GM12878 (cell line): ENCODE results near the gene ITPR2.

Source experiments
- CEBPZ ChIP-seq: fragments of 150-350 bp; IDR thresholded peaks from 2 replicates; pipeline ENCODE4 v1.6.1; 2016; ENCODE audit warnings: low read depth, low read length
- NFYB ChIP-seq: IDR thresholded peaks from 2 replicates; pipeline ENCODE4 v1.6.1; 2011; ENCODE audit warnings: low read depth, mild to moderate bottlenecking, low read length, improper control_type of control experiment, moderate library complexity; ENCODE audit not compliant: insufficient read depth
- POLR2A ChIP-seq: IDR thresholded peaks from 2 replicates; pipeline ENCODE4 v1.6.1; 2011; ENCODE audit warnings: low read depth, mild to moderate bottlenecking, low read length
- POLR2AphosphoS5 ChIP-seq: IDR thresholded peaks from 2 replicates; pipeline ENCODE4 v1.6.1; 2011; ENCODE audit warnings: mild to moderate bottlenecking, low read length, inconsistent platforms
- SIX5 ChIP-seq: IDR thresholded peaks from 2 replicates; pipeline ENCODE4 v1.6.1; 2011; ENCODE audit warnings: mild to moderate bottlenecking, low read depth, low read length, moderate library complexity; ENCODE audit not compliant: severe bottlenecking
- TAF1 ChIP-seq: IDR thresholded peaks from 2 replicates; pipeline ENCODE4 v1.6.1; 2011; ENCODE audit warnings: mild to moderate bottlenecking, low read depth, low read length, borderline replicate concordance
- TF ChIP-seq, protein P1 (sequence below), 3 experiments: IDR thresholded peaks in 2 of 3; conservative IDR thresholded peaks in 1 of 3; 2 replicates each; pipeline ENCODE4 v1.5.1; 2011; ENCODE audit warnings: low read depth in 3 of 3, low read length in 3 of 3, mild to moderate bottlenecking in 3 of 3, control low read depth in 2 of 3, moderate library complexity in 2 of 3, inconsistent platforms in 1 of 3, mixed read lengths in 1 of 3; ENCODE audit not compliant: control insufficient read depth in 2 of 3, insufficient read depth in 1 of 3; ENCODE audit errors: extremely low read depth in 1 of 3
- TF ChIP-seq, protein P2 (sequence below): fragments of 450-650 bp; IDR thresholded peaks from 2 replicates; pipeline ENCODE4 v1.6.1; 2016; ENCODE audit warnings: mild to moderate bottlenecking

DNA sequence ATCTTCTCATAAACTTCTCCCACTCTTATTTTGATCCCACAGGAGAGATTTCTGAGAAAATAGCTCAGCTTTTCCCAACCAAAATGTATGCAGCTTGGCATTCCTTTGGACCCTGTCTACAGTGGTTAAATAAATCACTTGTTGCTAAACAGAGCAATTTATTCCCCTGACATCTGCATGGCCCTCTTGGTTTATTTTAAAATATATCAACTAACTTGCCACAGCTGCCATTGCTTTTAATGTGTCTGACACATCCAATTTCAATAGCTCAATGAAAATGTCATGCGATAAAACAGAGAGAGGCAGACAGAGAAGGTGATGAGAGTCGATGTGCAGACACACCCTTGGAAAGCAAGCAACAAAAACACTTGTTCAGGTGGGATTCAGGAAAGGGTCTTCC lies 509.3 kb downstream of the ITPR2 start:
- TF ChIP-seq, protein P1, sequence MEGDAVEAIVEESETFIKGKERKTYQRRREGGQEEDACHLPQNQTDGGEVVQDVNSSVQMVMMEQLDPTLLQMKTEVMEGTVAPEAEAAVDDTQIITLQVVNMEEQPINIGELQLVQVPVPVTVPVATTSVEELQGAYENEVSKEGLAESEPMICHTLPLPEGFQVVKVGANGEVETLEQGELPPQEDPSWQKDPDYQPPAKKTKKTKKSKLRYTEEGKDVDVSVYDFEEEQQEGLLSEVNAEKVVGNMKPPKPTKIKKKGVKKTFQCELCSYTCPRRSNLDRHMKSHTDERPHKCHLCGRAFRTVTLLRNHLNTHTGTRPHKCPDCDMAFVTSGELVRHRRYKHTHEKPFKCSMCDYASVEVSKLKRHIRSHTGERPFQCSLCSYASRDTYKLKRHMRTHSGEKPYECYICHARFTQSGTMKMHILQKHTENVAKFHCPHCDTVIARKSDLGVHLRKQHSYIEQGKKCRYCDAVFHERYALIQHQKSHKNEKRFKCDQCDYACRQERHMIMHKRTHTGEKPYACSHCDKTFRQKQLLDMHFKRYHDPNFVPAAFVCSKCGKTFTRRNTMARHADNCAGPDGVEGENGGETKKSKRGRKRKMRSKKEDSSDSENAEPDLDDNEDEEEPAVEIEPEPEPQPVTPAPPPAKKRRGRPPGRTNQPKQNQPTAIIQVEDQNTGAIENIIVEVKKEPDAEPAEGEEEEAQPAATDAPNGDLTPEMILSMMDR (IDR thresholded peaks at IDR 0.05 in 2 of 3, conservative IDR thresholded peaks at IDR 0.05 in 1 of 3; ENCODE audit: control insufficient read depth in 2 of 3, extremely low read depth in 1 of 3, insufficient read depth in 1 of 3, low read depth in 3 of 3, low read length in 3 of 3): no peak
- TF ChIP-seq, protein P2, sequence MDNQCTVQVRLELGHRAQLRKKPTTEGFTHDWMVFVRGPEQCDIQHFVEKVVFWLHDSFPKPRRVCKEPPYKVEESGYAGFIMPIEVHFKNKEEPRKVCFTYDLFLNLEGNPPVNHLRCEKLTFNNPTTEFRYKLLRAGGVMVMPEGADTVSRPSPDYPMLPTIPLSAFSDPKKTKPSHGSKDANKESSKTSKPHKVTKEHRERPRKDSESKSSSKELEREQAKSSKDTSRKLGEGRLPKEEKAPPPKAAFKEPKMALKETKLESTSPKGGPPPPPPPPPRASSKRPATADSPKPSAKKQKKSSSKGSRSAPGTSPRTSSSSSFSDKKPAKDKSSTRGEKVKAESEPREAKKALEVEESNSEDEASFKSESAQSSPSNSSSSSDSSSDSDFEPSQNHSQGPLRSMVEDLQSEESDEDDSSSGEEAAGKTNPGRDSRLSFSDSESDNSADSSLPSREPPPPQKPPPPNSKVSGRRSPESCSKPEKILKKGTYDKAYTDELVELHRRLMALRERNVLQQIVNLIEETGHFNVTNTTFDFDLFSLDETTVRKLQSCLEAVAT: no peak
- no peak for TF ChIP-seq TAF1
- no peak for TF ChIP-seq CEBPZ
- no peak for TF ChIP-seq SIX5
- TF ChIP-seq NFYB: no peak
- TF ChIP-seq POLR2AphosphoS5: no peak
- no peak for TF ChIP-seq POLR2A
